Vagina (tissue), 2 donors: ENCODE results near the gene TNK1. TPM values are rescaled to one million over a fixed set of nuclear protein-coding genes. Genes with fewer than 3 reads are reported as not detected.
A peak's percentile ranks its signal among the peaks of the same experiment; 100 is the strongest.

ENCODE experiments used
- DNase-seq, 2 donors: peaks; one replicate each; pipeline ENCODE4 v3.0.0-alpha.2; 2017; ENCODE audit errors: extremely low spot score in 2 of 2
- H3K27ac ChIP-seq: fragments of 200-600 bp; sonication (generic); one replicate; pipeline ENCODE4 v1.5.1; 2019
- H3K27me3 ChIP-seq: fragments of 200-600 bp; sonication (generic); one replicate; pipeline ENCODE4 v1.5.1; 2019
- H3K36me3 ChIP-seq, 2 donors: fragments of 200-600 bp; sonication (generic); one replicate each; pipeline ENCODE4 v1.5.1; 2017 to 2019
- H3K4me1 ChIP-seq: fragments of 200-600 bp; sonication (generic); one replicate; pipeline ENCODE4 v1.5.1; 2019
- H3K4me3 ChIP-seq, 2 donors: fragments of 200-600 bp; sonication (generic); 1 replicate in 1 of 2; 2 replicates in 1 of 2; pipeline ENCODE4 v1.5.1; 2016 to 2019
- H3K9me3 ChIP-seq: fragments of 200-600 bp; sonication (generic); one replicate; pipeline ENCODE4 v1.5.1; 2019
- POLR2A ChIP-seq, 2 donors: fragments of 450-650 bp; IDR thresholded peaks; one replicate each; pipeline ENCODE4 v1.6.1; 2017; ENCODE audit warnings: antibody characterized with exemption in 2 of 2, mild to moderate bottlenecking in 2 of 2, moderate library complexity in 2 of 2
- POLR2AphosphoS5 ChIP-seq, 2 donors: sonication (generic); formaldehyde crosslinking; IDR thresholded peaks; one replicate each; pipeline ENCODE4 v1.9.0; 2017; ENCODE audit warnings: antibody characterized with exemption in 2 of 2, mild to moderate bottlenecking in 2 of 2, low read depth in 1 of 2; ENCODE audit not compliant: insufficient read depth in 1 of 2
- intact Hi-C: fragments of 100-400 bp; cut with DNase I; formaldehyde crosslinking; loops from one replicate; pipeline ENCODE4 v1.15.1; 2023
- total RNA-seq: library from RNA; depleted of rRNA; stranded (reverse); fragments of >200 nt; gene quantifications from one replicate; pipeline ENCODE4 v1.2.3, GENCODE V29; 2016
- TF ChIP-seq, protein P1 (sequence below), 3 experiments: fragments of 450-650 bp in 2 of 3; fragments of 200-600 bp in 1 of 3; sonication (generic) in 1 of 3; IDR thresholded peaks; one replicate each; pipeline ENCODE4 v1.5.1; 2017 to 2019; ENCODE audit warnings: antibody characterized with exemption in 3 of 3, mild to moderate bottlenecking in 2 of 3, moderate library complexity in 2 of 3

TNK1 gene
- total RNA-seq, 1 donor from 2014 or later = 10.1 TPM

DNA sequence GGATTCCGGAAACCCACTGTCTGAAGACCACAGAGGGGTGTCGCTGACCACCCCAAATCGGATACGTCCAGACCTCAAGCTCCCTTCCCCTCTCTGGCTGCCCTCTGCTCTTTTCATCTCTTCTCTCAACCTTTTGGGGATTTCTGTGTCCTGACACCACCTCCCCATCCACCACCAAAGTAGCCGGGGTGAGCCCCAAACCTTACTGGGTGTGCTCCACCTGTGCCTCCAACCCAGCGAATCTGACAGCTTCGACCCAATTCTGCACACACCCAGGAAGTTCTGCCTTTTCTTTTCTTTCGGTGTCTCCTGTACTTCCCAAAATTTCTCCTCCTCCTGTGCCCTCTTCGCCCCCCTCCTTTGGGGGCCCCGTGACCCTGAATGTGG lies 28.4 kb upstream of the TNK1 start:
- peak overlapping the region; percentile 87 to 99 for H3K4me3 ChIP-seq
- peak overlapping the region; percentile 96 for H3K27ac ChIP-seq
- no peak for TF ChIP-seq POLR2A (IDR thresholded peaks at IDR 0.05)
- TF ChIP-seq, protein P1, sequence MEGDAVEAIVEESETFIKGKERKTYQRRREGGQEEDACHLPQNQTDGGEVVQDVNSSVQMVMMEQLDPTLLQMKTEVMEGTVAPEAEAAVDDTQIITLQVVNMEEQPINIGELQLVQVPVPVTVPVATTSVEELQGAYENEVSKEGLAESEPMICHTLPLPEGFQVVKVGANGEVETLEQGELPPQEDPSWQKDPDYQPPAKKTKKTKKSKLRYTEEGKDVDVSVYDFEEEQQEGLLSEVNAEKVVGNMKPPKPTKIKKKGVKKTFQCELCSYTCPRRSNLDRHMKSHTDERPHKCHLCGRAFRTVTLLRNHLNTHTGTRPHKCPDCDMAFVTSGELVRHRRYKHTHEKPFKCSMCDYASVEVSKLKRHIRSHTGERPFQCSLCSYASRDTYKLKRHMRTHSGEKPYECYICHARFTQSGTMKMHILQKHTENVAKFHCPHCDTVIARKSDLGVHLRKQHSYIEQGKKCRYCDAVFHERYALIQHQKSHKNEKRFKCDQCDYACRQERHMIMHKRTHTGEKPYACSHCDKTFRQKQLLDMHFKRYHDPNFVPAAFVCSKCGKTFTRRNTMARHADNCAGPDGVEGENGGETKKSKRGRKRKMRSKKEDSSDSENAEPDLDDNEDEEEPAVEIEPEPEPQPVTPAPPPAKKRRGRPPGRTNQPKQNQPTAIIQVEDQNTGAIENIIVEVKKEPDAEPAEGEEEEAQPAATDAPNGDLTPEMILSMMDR (IDR thresholded peaks at IDR 0.05) = no peak
- no peak for TF ChIP-seq POLR2AphosphoS5 (IDR thresholded peaks at IDR 0.05; ENCODE audit: insufficient read depth in 1 of 2, low read depth in 1 of 2)
- H3K36me3 ChIP-seq = no peaks in the 10 kb centered on the region
- intact Hi-C loops = loop anchor here (5.0 to 10.0 kb wide), 4 partner anchors 55 to 212 kb away; partner anchors contain the start of genes FGF11, NLGN2, POLR2A and SENP3
- peaks cover 52% of the 10 kb centered on the region for H3K4me1 ChIP-seq
- no peaks in the 10 kb centered on the region for H3K9me3 ChIP-seq
- no peaks in the 10 kb centered on the region for H3K27me3 ChIP-seq
- no peak for DNase-seq

DNA sequence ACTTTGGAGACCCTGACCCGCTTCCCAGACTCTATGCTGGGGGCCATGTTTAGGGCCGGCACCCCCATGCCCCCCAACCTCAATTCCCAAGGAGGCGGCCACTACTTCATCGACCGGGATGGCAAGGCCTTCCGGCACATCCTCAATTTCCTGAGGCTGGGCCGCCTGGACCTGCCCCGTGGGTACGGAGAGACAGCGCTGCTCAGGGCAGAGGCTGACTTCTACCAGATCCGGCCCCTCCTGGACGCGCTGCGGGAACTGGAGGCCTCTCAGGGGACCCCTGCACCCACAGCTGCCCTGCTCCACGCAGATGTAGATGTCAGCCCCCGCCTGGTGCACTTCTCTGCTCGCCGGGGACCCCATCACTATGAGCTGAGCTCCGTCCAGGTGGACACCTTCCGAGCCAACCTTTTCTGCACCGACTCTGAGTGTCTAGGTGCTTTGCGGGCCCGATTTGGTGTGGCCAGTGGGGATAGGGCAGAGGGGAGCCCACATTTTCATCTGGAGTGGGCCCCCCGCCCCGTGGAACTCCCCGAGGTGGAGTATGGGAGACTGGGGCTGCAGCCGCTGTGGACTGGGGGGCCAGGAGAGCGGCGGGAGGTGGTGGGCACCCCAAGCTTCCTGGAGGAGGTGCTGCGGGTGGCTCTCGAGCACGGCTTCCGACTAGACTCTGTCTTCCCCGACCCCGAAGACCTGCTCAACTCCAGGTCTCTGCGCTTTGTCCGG lies 27.8 kb upstream of the TNK1 start:
- Histone ChIP-seq H3K4me1 (peaks cover 52% of the 10 kb centered on the region), H3K27me3 (no peaks in the 10 kb centered on the region), H3K27ac (peak overlapping the region; percentile 96), H3K36me3 (no peaks in the 10 kb centered on the region), H3K9me3 (no peaks in the 10 kb centered on the region), H3K4me3 (peak overlapping the region; percentile 87 to 99)
- DNase-seq = no peak
- TF ChIP-seq POLR2A (IDR thresholded peaks at IDR 0.05) = no peak
- no peak for TF ChIP-seq POLR2AphosphoS5 (IDR thresholded peaks at IDR 0.05; ENCODE audit: insufficient read depth in 1 of 2, low read depth in 1 of 2)
- TF ChIP-seq, protein P1 (IDR thresholded peaks at IDR 0.05) = no peak
- intact Hi-C loops = loop anchor here (5.0 to 10.0 kb wide), 4 partner anchors 54 to 212 kb away; partner anchors contain the start of genes FGF11, NLGN2, POLR2A and SENP3

DNA sequence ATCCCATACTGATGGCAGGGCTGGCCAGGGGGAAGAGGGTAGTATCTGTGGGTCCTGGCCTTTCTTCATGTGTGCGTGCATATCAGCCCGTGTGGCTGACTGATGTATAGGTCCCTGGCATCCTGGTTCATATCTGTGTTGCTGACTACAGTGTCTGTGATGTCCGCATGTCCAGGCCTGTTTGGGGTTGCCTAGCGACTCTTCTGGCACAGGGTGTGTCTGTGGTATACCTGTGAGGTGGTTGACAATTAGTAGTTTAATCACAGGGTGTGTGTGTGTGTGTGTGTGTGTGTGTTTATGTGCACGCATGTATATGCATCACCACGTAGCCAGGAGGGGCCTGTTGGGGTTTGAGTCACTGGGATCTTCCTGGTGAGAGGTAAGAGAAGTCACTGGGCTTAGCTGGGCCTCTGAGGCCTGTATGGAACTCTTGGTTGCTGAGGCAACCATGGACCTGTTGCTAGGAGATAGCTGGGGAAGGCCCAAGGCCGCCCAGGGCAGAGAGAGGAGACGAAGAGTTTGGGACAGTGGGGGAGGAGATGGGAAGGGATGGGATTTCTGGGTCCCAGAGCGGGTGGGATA lies 26.5 kb upstream of the TNK1 start:
- H3K4me1 ChIP-seq = peaks cover 45% of the 10 kb centered on the region
- no peaks in the 10 kb centered on the region for H3K27me3 ChIP-seq
- no peaks in the 10 kb centered on the region for H3K9me3 ChIP-seq
- TF ChIP-seq POLR2A (IDR thresholded peaks at IDR 0.05) (no peak), POLR2AphosphoS5 (IDR thresholded peaks at IDR 0.05; ENCODE audit: insufficient read depth in 1 of 2, low read depth in 1 of 2) (peak in 1 of 2 donors; percentile 69)
- intact Hi-C loops = loop anchor here (5.0 to 10.0 kb wide), 4 partner anchors 53 to 210 kb away; partner anchors contain the start of genes FGF11, NLGN2, POLR2A and SENP3
- H3K27ac ChIP-seq = peak overlapping the region; percentile 96
- peak overlapping the region in 1 of 2 donors; percentile 87 for H3K4me3 ChIP-seq
- DNase-seq = no peak
- H3K36me3 ChIP-seq = no peaks in the 10 kb centered on the region

DNA sequence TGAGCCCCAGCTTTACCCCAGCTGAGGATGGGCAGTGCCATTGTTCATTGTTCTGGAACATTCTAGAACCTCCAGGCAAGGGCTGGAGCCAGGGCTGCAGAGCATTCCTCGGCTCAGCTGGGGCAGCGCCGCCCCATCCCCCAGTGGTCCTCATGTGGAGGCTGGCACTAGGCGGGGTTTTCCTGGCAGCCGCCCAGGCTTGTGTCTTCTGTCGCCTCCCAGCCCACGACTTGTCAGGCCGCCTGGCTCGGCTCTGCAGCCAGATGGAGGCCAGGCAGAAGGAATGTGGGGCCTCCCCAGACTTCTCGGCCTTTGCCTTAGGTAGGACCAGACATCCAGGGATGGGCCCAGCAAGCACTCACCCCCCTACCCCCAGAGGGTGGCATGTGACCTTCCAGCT lies 25.8 kb upstream of the TNK1 start, which contains the start of gene TMEM95:
Gene TMEM95 (plus strand): TSS at position 104 of the 400 bp plus-strand sequence. CDS start 49 bp downstream, at position 153.
- TF ChIP-seq POLR2A (IDR thresholded peaks at IDR 0.05) (no peak), POLR2AphosphoS5 (IDR thresholded peaks at IDR 0.05; ENCODE audit: insufficient read depth in 1 of 2, low read depth in 1 of 2) (peak in 1 of 2 donors; percentile 24)
- TF ChIP-seq, protein P1 (IDR thresholded peaks at IDR 0.05) = no peak
- no peaks in the 10 kb centered on the region for H3K9me3 ChIP-seq
- peak within 1 kb of the TSS; percentile 96 for H3K27ac ChIP-seq
- H3K4me1 ChIP-seq = peaks cover 38% of the 10 kb centered on the region
- no peaks in the 10 kb centered on the region for H3K36me3 ChIP-seq
- DNase-seq = no peak
- peak within 1 kb of the TSS; percentile 12 to 87 for H3K4me3 ChIP-seq
- no peaks in the 10 kb centered on the region for H3K27me3 ChIP-seq
- intact Hi-C loops = loop anchor here (10.0 kb wide), 1 partner anchor 210 kb away; the partner anchor contains the start of gene SENP3

DNA sequence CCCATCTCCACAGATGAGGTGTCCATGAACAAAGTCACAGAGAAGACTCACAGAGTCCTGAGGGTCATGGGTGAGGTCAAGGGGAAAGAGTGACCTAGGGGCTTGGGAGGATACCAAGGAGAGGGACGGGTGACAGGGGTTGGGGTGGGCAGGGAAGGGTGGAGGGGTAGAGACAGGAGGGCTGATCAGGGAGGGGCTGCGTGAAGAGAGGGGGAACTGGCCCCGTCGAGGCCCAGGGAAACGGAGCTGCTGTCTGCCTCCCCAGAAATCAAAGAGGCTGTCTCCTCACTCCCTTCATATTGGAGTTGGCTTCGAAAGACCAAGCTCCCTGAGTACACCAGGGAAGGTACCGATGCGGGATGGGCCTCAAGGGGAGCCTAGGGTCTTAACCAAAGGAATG lies 25.3 kb upstream of the TNK1 start:
- no peak for DNase-seq
- intact Hi-C loops = loop anchor here (10.0 kb wide), 1 partner anchor 209 kb away; the partner anchor contains the start of gene SENP3
- H3K9me3 ChIP-seq = no peaks in the 10 kb centered on the region
- no peaks in the 10 kb centered on the region for H3K27me3 ChIP-seq
- TF ChIP-seq POLR2AphosphoS5 (IDR thresholded peaks at IDR 0.05; ENCODE audit: insufficient read depth in 1 of 2, low read depth in 1 of 2) = no peak
- TF ChIP-seq POLR2A (IDR thresholded peaks at IDR 0.05) = no peak
- TF ChIP-seq, protein P1 (IDR thresholded peaks at IDR 0.05) = no peak
- H3K36me3 ChIP-seq = no peaks in the 10 kb centered on the region
- H3K4me3 ChIP-seq = peak overlapping the region in 1 of 2 donors; percentile 12
- peak overlapping the region; percentile 96 for H3K27ac ChIP-seq
- peaks cover 37% of the 10 kb centered on the region for H3K4me1 ChIP-seq
